HFF-Myc (cell line): ENCODE results near the gene SPNS2.

Experiments
- DNase-seq: peaks from one replicate; pipeline ENCODE4 v3.0.0-alpha.2; 2011; ENCODE audit warnings: low read depth; ENCODE audit errors: extremely low read depth
- H3K4me3 ChIP-seq: replicated peaks from 2 replicates; pipeline ENCODE4 v1.5.1; 2011; ENCODE audit warnings: low read depth, mild to moderate bottlenecking, control low read depth, low read length
- CTCF ChIP-seq: IDR thresholded peaks from 2 replicates; pipeline ENCODE4 v1.5.1; 2012; ENCODE audit warnings: mild to moderate bottlenecking, low read depth, low read length, control low read depth; ENCODE audit errors: missing control alignments

SPNS2 gene

GRCh38 chr17:4527566-4528125 lies 29.0 kb downstream of the SPNS2 start:
- no peak overlapping the region for H3K4me3 ChIP-seq
- no peak for DNase-seq
- TF ChIP-seq CTCF, result no peak

- DNase-seq, result no peak
- no peak for TF ChIP-seq CTCF
- H3K4me3 ChIP-seq, result no peak overlapping the region
Observed at GRCh38 chr17:4529533-4530152, 31.0 kb downstream of the SPNS2 start.

GRCh38 chr17:4530799-4531730 lies 32.4 kb downstream of the SPNS2 start:
- no peak overlapping the region for H3K4me3 ChIP-seq
- no peak for TF ChIP-seq CTCF
- no peak for DNase-seq

GRCh38 chr17:4531988-4532736 lies 33.5 kb downstream of the SPNS2 start:
- TF ChIP-seq CTCF, result no peak
- DNase-seq, result no peak

GRCh38 chr17:4532860-4533522 lies 34.3 kb downstream of the SPNS2 start:
- no peak for TF ChIP-seq CTCF
- H3K4me3 ChIP-seq, result no peak overlapping the region
- no peak for DNase-seq

More at GRCh38 chr17:4531988-4532736, 33.5 kb downstream of the SPNS2 start:
- no peak overlapping the region for H3K4me3 ChIP-seq
